H1 (cell line): Measurements from ENCODE around the gene TAF3. TPM values are rescaled to one million over a fixed set of nuclear protein-coding genes. Genes with fewer than 3 reads are reported as not detected.

Experiments used
- CTCF ChIA-PET: fragments of 300-600 bp; sonication (Branson Sonifier 250); formaldehyde crosslinking; loops from one replicate; lab custom pipeline; 2021; ENCODE audit not compliant: partially characterized antibody; lab: Charles Lee
- POLR2A ChIA-PET: fragments of 300-600 bp; sonication (Branson Sonifier 250); formaldehyde crosslinking; loops from one replicate; lab custom pipeline; 2021; ENCODE audit warnings: inconsistent platforms; ENCODE audit not compliant: partially characterized antibody; lab: Charles Lee
- DNase-seq, 2 experiments: peaks; one replicate each; pipeline versions ENCODE4 v3.0.0 to v3.0.0-alpha.2; 2010 to 2022; ENCODE audit warnings: low spot score in 2 of 2, low read depth in 1 of 2, mixed read lengths in 1 of 2
- FAIRE-seq: peaks from 2 replicates; lab custom pipeline; 2011; peaks lifted over from hg19 to GRCh38; lab: Jason Lieb, UNC
- H2AFZ ChIP-seq: 2 replicates; pipeline ENCODE4 v1.8.1; 2012; ENCODE audit warnings: low read length, inconsistent platforms
- H2AK5ac ChIP-seq: 2 replicates; pipeline ENCODE4 v1.6.1; 2013; ENCODE audit warnings: low read depth, low read length
- H2BK120ac ChIP-seq: replicated peaks from 2 replicates; pipeline ENCODE3; 2013; ENCODE audit warnings: low read depth, low read length, inconsistent platforms
- H2BK12ac ChIP-seq: 2 replicates; pipeline ENCODE4 v1.6.1; 2013; ENCODE audit warnings: low read depth, low read length
- H2BK15ac ChIP-seq: 2 replicates; pipeline ENCODE4 v1.6.1; 2013; ENCODE audit warnings: low read length
- H2BK20ac ChIP-seq: 2 replicates; pipeline ENCODE4 v1.6.1; 2013; ENCODE audit warnings: low read length
- H2BK5ac ChIP-seq: 2 replicates; pipeline ENCODE4 v1.6.1; 2013; ENCODE audit warnings: low read depth, low read length
- H3K14ac ChIP-seq: 2 replicates; pipeline ENCODE4 v1.6.1; 2013; ENCODE audit warnings: inconsistent platforms; ENCODE audit not compliant: insufficient read length
- H3K18ac ChIP-seq: 2 replicates; pipeline ENCODE4 v1.6.1; 2013; ENCODE audit warnings: low read length; ENCODE audit errors: extremely low read depth
- H3K23ac ChIP-seq: 2 replicates; pipeline ENCODE4 v1.6.1; 2013; ENCODE audit warnings: inconsistent platforms; ENCODE audit not compliant: insufficient read length
- H3K23me2 ChIP-seq: 2 replicates; pipeline ENCODE4 v1.6.1; 2013; ENCODE audit warnings: low read depth, low read length
- H3K27ac ChIP-seq: 2 replicates; pipeline ENCODE4 v1.6.1; 2011; ENCODE audit warnings: low read depth, low read length, inconsistent platforms
- H3K27me3 ChIP-seq, 4 experiments: replicated peaks in 1 of 4; 1 replicate in 1 of 4; 2 replicates in 3 of 4; pipeline versions ENCODE4 v1.6.1 to v1.8.1; 2011 to 2013; ENCODE audit warnings: low read length in 3 of 4, mild to moderate bottlenecking in 3 of 4, inconsistent platforms in 2 of 4, mixed read lengths in 2 of 4, moderate library complexity in 1 of 4; ENCODE audit not compliant: control insufficient read depth in 3 of 4, insufficient read depth in 3 of 4; ENCODE audit errors: extremely low read depth in 1 of 4
- H3K36me3 ChIP-seq, 4 experiments: 2 replicates each; pipeline versions ENCODE4 v1.6.1 to v1.8.1; 2011 to 2013; ENCODE audit warnings: mild to moderate bottlenecking in 4 of 4, low read length in 3 of 4, moderate library complexity in 2 of 4, control low read depth in 1 of 4, inconsistent platforms in 1 of 4; ENCODE audit not compliant: insufficient read depth in 4 of 4, control insufficient read depth in 2 of 4
- H3K4ac ChIP-seq: replicated peaks from 2 replicates; pipeline ENCODE3; 2013; ENCODE audit warnings: low read length, low read depth, mixed read lengths, inconsistent platforms; ENCODE audit not compliant: insufficient read length
- H3K4me1 ChIP-seq, 4 experiments: replicated peaks in 1 of 4; 1 replicate in 1 of 4; 2 replicates in 3 of 4; pipeline versions ENCODE4 v1.6.1 to v1.8.1; 2011 to 2013; ENCODE audit warnings: low read length in 3 of 4, inconsistent platforms in 2 of 4, mixed read lengths in 1 of 4; ENCODE audit not compliant: insufficient read depth in 4 of 4, control insufficient read depth in 3 of 4
- H3K4me2 ChIP-seq, 2 experiments: 2 replicates each; pipeline versions ENCODE4 v1.6.1 to v1.8.1; 2011 to 2013; ENCODE audit warnings: low read depth in 2 of 2, low read length in 2 of 2, control low read depth in 1 of 2, inconsistent platforms in 1 of 2, mild to moderate bottlenecking in 1 of 2; ENCODE audit not compliant: insufficient read depth in 1 of 2
- H3K4me3 ChIP-seq, 4 experiments: fragments of 200-600, 300-600 bp in 1 of 4; sonication (generic), shearing (Covaris generic), sonication (Bioruptor Twin) in 1 of 4; 2 replicates each; pipeline versions ENCODE4 v1.5.1 to v1.8.1; 2011 to 2016; ENCODE audit warnings: low read length in 4 of 4, low read depth in 3 of 4, control low read depth in 2 of 4, inconsistent platforms in 2 of 4, mild to moderate bottlenecking in 2 of 4, mixed read lengths in 1 of 4, moderate library complexity in 1 of 4; ENCODE audit not compliant: insufficient read depth in 2 of 4; ENCODE audit errors: extremely low read depth in 1 of 4
- H3K56ac ChIP-seq: replicated peaks from 2 replicates; pipeline ENCODE3; 2013; ENCODE audit warnings: low read depth, mild to moderate bottlenecking, mixed read lengths, low read length, inconsistent platforms; ENCODE audit not compliant: insufficient read length
- H3K79me1 ChIP-seq: 2 replicates; pipeline ENCODE4 v1.6.1; 2013; ENCODE audit warnings: low read depth, low read length, control low read depth
- H3K79me2 ChIP-seq, 2 experiments: 2 replicates each; pipeline versions ENCODE4 v1.6.1 to v1.8.1; 2012 to 2013; ENCODE audit warnings: low read length in 2 of 2, mild to moderate bottlenecking in 2 of 2, inconsistent platforms in 1 of 2; ENCODE audit not compliant: insufficient read depth in 2 of 2, control insufficient read depth in 1 of 2
- H3K9ac ChIP-seq, 4 experiments: replicated peaks in 1 of 4; 1 replicate in 1 of 4; 2 replicates in 3 of 4; pipeline versions ENCODE4 v1.6.1 to v1.8.1; 2011 to 2013; ENCODE audit warnings: low read depth in 3 of 4, low read length in 3 of 4, control low read depth in 2 of 4, mild to moderate bottlenecking in 2 of 4, moderate library complexity in 2 of 4, inconsistent platforms in 1 of 4; ENCODE audit errors: extremely low read depth in 1 of 4
- H3K9me3 ChIP-seq, 2 experiments: 2 replicates each; pipeline versions ENCODE4 v1.6.1 to v1.8.1; 2012 to 2013; ENCODE audit warnings: mild to moderate bottlenecking in 2 of 2, moderate library complexity in 2 of 2, control low read depth in 1 of 2, inconsistent platforms in 1 of 2, low read depth in 1 of 2, low read length in 1 of 2, mixed read lengths in 1 of 2; ENCODE audit not compliant: insufficient read depth in 2 of 2
- H4K20me1 ChIP-seq, 2 experiments: replicated peaks in 1 of 2; 2 replicates each; pipeline versions ENCODE3 to v1.8.1; 2011 to 2013; ENCODE audit warnings: inconsistent platforms in 2 of 2, low read length in 2 of 2, mild to moderate bottlenecking in 1 of 2; ENCODE audit not compliant: insufficient read depth in 2 of 2, control insufficient read depth in 1 of 2
- H4K5ac ChIP-seq: 2 replicates; pipeline ENCODE4 v1.6.1; 2013; ENCODE audit warnings: low read length, low read depth, mixed read lengths, inconsistent platforms; ENCODE audit not compliant: insufficient read length
- H4K8ac ChIP-seq: 2 replicates; pipeline ENCODE4 v1.8.0; 2013; ENCODE audit warnings: mild to moderate bottlenecking, moderate library complexity, low read length, inconsistent platforms; ENCODE audit not compliant: insufficient read depth; ENCODE audit errors: extremely low read depth
- H4K91ac ChIP-seq: replicated peaks from 2 replicates; pipeline ENCODE3; 2013; ENCODE audit warnings: low read length, mixed read lengths, inconsistent platforms; ENCODE audit not compliant: insufficient read length
- BACH1 ChIP-seq: IDR thresholded peaks from 2 replicates; pipeline ENCODE4 v1.6.1; 2012; ENCODE audit warnings: low read length, improper control_type of control experiment
- CEBPB ChIP-seq: IDR thresholded peaks from 2 replicates; pipeline ENCODE4 v1.6.1; 2012; ENCODE audit warnings: low read depth, low read length
- WGBS, 2 experiments: shearing (Covaris generic) in 1 of 2; methylation state at CpG; one replicate each; pipeline versions ENCODE4 v1.1.6 to v1.1.7; 2013 to 2015; ENCODE audit warnings: low lambda C conversion rate in 2 of 2, mixed read lengths in 2 of 2, inconsistent platforms in 1 of 2, low coverage in 1 of 2, missing lambda C conversion rate in 1 of 2; ENCODE audit not compliant: insufficient replicate concordance in 2 of 2, insufficient coverage in 1 of 2, insufficient read length in 1 of 2; ENCODE audit errors: extremely low coverage in 1 of 2, missing lambda C conversion rate in 1 of 2; 5-methylcytosine and 5-hydroxymethylcytosine counted together
- polyA plus RNA-seq, 7 experiments: library from polyadenylated mRNA; depleted of rRNA in 3 of 7; stranded (reverse) in 5 of 7; unstranded in 2 of 7; fragments of >200 nt in 5 of 7; fragments of 200-250 nt in 2 of 7; gene quantifications; 1 replicate in 5 of 7; 2 replicates in 1 of 7; 4 replicates in 1 of 7; pipeline versions ENCODE4 v1.2.1 to v1.2.3, GENCODE V29; 2011 to 2013; ENCODE audit warnings: missing spikeins in 2 of 7, mixed read lengths in 2 of 7
- total RNA-seq: library from RNA; stranded (reverse); fragmentation: NEBNext Ultra II Directional; extraction: Animal tissue kit (Norgen Biotek cat#: 25700); gene quantifications from 2 replicates; pipeline ENCODE4 v1.2.1, GENCODE V29; 2021

Gene TAF3
- total and polyA plus RNA-seq, 2 of the 8 experiments (the other 6 are each of a cell fraction or from before 2014, with no cell fraction given), result 1.5 to 11.2 TPM

DNA sequence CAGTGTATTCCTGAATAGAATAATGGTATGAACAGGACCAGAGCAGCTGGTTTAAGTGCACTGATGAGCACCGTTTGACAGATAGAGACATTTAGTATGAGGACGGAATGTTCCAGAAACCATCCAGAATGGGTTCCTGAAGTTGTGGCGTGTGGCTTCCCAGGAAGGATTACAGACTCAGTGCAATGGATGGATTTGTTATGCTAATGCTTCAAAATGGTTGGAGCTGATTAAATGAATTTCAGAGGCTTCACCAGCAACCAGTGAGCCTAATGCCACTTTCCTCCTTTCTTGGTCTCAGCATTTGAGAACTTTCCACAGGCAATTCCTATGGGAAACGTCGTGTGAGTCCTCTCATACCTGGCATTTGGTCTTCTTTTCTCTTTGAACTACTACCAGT lies 246.1 kb downstream of the TAF3 start:
- no peak overlapping the region for H3K27ac ChIP-seq
- H3K9ac ChIP-seq, result no peak overlapping the region
- H2BK120ac ChIP-seq, result no peak overlapping the region
- peak overlapping the region; percentile 72 to 84; a peak in 2 of 4 replicates for H3K4me2 ChIP-seq
- H2AK5ac ChIP-seq, result no peak overlapping the region
- TF ChIP-seq BACH1 (no peak), CEBPB (no peak)
- CTCF ChIA-PET, result interaction anchor here (0.9 kb wide), 1 partner anchor 11 kb away, joined by 5 read pairs; no protein-coding TSS in a partner anchor
- H3K18ac ChIP-seq, result no peak overlapping the region
- H4K20me1 ChIP-seq, result peaks cover 2 to 3% of the 10 kb centered on the region in 2 experiments
- H2BK12ac ChIP-seq, result no peak overlapping the region
- no peak overlapping the region for H2BK5ac ChIP-seq
- H2BK15ac ChIP-seq, result no peak overlapping the region
- H3K9me3 ChIP-seq, result no peaks in the 10 kb centered on the region
- H4K91ac ChIP-seq, result no peak overlapping the region
- no peak overlapping the region for H3K14ac ChIP-seq
- no peak overlapping the region for H3K56ac ChIP-seq
- 7% methylated on average over 5 of the region's 5 CpGs; no CpG with 5 or more reads in 1 of the 2 experiments for WGBS, 2 experiments
- no peak overlapping the region for H3K23ac ChIP-seq
- peaks cover 22 to 63% (median 51%) of the 10 kb centered on the region in 4 experiments for H3K27me3 ChIP-seq
- no peak overlapping the region for H3K4ac ChIP-seq
- no peaks in the 10 kb centered on the region for H3K36me3 ChIP-seq
- peaks cover 21 to 29% (median 27%) of the 10 kb centered on the region in 4 experiments for H3K4me1 ChIP-seq
- H3K4me3 ChIP-seq, result peak overlapping the region in 1 of 4 experiments; percentile 48; a peak in 1 of 8 replicates
- POLR2A ChIA-PET, result interaction anchor here (0.6 to 2.6 kb wide), 3 partner anchors 10 to 267 kb away, joined by 3 to 10 read pairs (median 5); no protein-coding TSS in a partner anchor
- DNase-seq (no peak), FAIRE-seq (peak; percentile 87)
- no peak overlapping the region for H4K5ac ChIP-seq
- H2BK20ac ChIP-seq, result no peak overlapping the region
- H2AFZ ChIP-seq, result no peak overlapping the region
- no peaks in the 10 kb centered on the region for H3K79me2 ChIP-seq
- H4K8ac ChIP-seq, result no peak overlapping the region
- H3K23me2 ChIP-seq, result peaks cover 9% of the 10 kb centered on the region; the same call in 1 of the 2 replicates
- no peaks in the 10 kb centered on the region for H3K79me1 ChIP-seq
